DND-41 (cell line): Measurements from ENCODE around the gene ETV1.

ENCODE experiments used
- ATAC-seq: fragments of 200-7000 bp; cut with Tn5 transposase; 3 replicates; pipeline ENCODE4 v1.9.1; 2021; ENCODE audit warnings: low read depth; ENCODE audit not compliant: insufficient read depth
- DNase-seq: peaks from one replicate; pipeline ENCODE4 v3.0.0-alpha.2; 2020
- H2AFZ ChIP-seq: 2 replicates; pipeline ENCODE4 v1.6.0; 2012; ENCODE audit warnings: low read depth, low read length
- H3K27ac ChIP-seq: 2 replicates; pipeline ENCODE4 v1.5.1; 2012; ENCODE audit warnings: low read length, inconsistent platforms
- H3K27me3 ChIP-seq: fragments of 200-600 bp; sonication (generic); 2 replicates; pipeline ENCODE4 v1.6.0; 2012; ENCODE audit warnings: low read length, mild to moderate bottlenecking, inconsistent platforms; ENCODE audit not compliant: insufficient read depth, poor library complexity
- H3K36me3 ChIP-seq: 2 replicates; pipeline ENCODE4 v1.5.1; 2012; ENCODE audit warnings: low read length, inconsistent platforms; ENCODE audit not compliant: insufficient read depth
- H3K4me1 ChIP-seq: 2 replicates; pipeline ENCODE4 v1.5.1; 2012; ENCODE audit warnings: mild to moderate bottlenecking, low read length; ENCODE audit not compliant: insufficient read depth
- H3K4me2 ChIP-seq: 2 replicates; pipeline ENCODE4 v1.6.0; 2012; ENCODE audit warnings: mild to moderate bottlenecking, moderate library complexity, low read length, inconsistent platforms; ENCODE audit not compliant: insufficient read depth
- H3K4me3 ChIP-seq, 2 experiments: fragments of 200-600 bp in 1 of 2; shearing (Covaris generic) in 1 of 2; 2 replicates each; pipeline ENCODE4 v1.5.1; 2012 to 2016; ENCODE audit warnings: inconsistent platforms in 2 of 2, low read length in 2 of 2, mild to moderate bottlenecking in 2 of 2, low read depth in 1 of 2, moderate library complexity in 1 of 2
- H3K79me2 ChIP-seq: 2 replicates; pipeline ENCODE4 v1.6.0; 2012; ENCODE audit warnings: low read length, inconsistent platforms; ENCODE audit not compliant: insufficient read depth
- H3K9ac ChIP-seq: 2 replicates; pipeline ENCODE4 v1.6.0; 2012; ENCODE audit warnings: low read depth, mild to moderate bottlenecking, inconsistent platforms, low read length, moderate library complexity
- H3K9me3 ChIP-seq: 2 replicates; pipeline ENCODE4 v1.5.1; 2012; ENCODE audit warnings: low read length, moderate library complexity, mild to moderate bottlenecking, inconsistent platforms; ENCODE audit not compliant: insufficient read depth, severe bottlenecking
- H4K20me1 ChIP-seq: 2 replicates; pipeline ENCODE4 v1.6.0; 2012; ENCODE audit warnings: low read length; ENCODE audit not compliant: insufficient read depth
- CTCF ChIP-seq: IDR thresholded peaks from 2 replicates; pipeline ENCODE4 v1.5.1; 2012; ENCODE audit warnings: borderline replicate concordance, low read length, moderate library complexity, mild to moderate bottlenecking; ENCODE audit not compliant: poor library complexity, severe bottlenecking; ENCODE audit errors: extremely low read depth
- EZH2 ChIP-seq: IDR thresholded peaks from 3 replicates; pipeline ENCODE4 v1.6.1; 2012; ENCODE audit warnings: borderline replicate concordance, low read depth, mild to moderate bottlenecking, moderate library complexity, low read length, inconsistent platforms; ENCODE audit not compliant: severe bottlenecking

The ETV1 gene

GRCh38 chr7:13989126-13989948 is at the start of gene ETV1:
ETV1 (minus strand) TSS chr7:13989666; CDS start chr7:13989052, 614 bp downstream.
- no peaks in the 10 kb centered on the region for H3K79me2 ChIP-seq
- no peaks in the 10 kb centered on the region for H3K4me1 ChIP-seq
- H3K4me3 ChIP-seq = no peak within 1 kb of the TSS
- no peak within 1 kb of the TSS for H3K4me2 ChIP-seq
- H3K36me3 ChIP-seq = no peaks in the 10 kb centered on the region
- H4K20me1 ChIP-seq = no peaks in the 10 kb centered on the region
- DNase-seq (no peak), ATAC-seq (no peak)
- H3K9me3 ChIP-seq = peaks cover 3% of the 10 kb centered on the region
- no peak for TF ChIP-seq CTCF
- no peak for TF ChIP-seq EZH2
- H2AFZ ChIP-seq = no peak within 1 kb of the TSS
- H3K9ac ChIP-seq = no peak within 1 kb of the TSS
- no peaks in the 10 kb centered on the region for H3K27me3 ChIP-seq
- no peak within 1 kb of the TSS for H3K27ac ChIP-seq

- no peak for ATAC-seq
- Histone ChIP-seq H3K27me3 (no peaks in the 10 kb centered on the region), H4K20me1 (no peaks in the 10 kb centered on the region), H3K4me2 (no peak overlapping the region), H3K27ac (no peak overlapping the region), H3K36me3 (no peaks in the 10 kb centered on the region), H3K4me3 (no peak overlapping the region), H3K79me2 (no peaks in the 10 kb centered on the region), H3K4me1 (no peaks in the 10 kb centered on the region), H3K9me3 (no peaks in the 10 kb centered on the region), H3K9ac (no peak overlapping the region), H2AFZ (no peak overlapping the region)
- no peak for DNase-seq
- TF ChIP-seq CTCF = no peak
- TF ChIP-seq EZH2 = no peak
Observed at GRCh38 chr7:14024406-14024805, 34.9 kb upstream of the ETV1 start.

GRCh38 chr7:14023838-14024237 is 34.4 kb upstream of the ETV1 start:
- no peaks in the 10 kb centered on the region for H3K27me3 ChIP-seq
- no peak overlapping the region for H2AFZ ChIP-seq
- no peak for ATAC-seq
- no peak for DNase-seq
- H3K4me3 ChIP-seq = no peak overlapping the region
- H3K4me1 ChIP-seq = no peaks in the 10 kb centered on the region
- no peaks in the 10 kb centered on the region for H4K20me1 ChIP-seq
- H3K9ac ChIP-seq = no peak overlapping the region
- H3K36me3 ChIP-seq = no peaks in the 10 kb centered on the region
- TF ChIP-seq CTCF = no peak
- no peak for TF ChIP-seq EZH2
- H3K9me3 ChIP-seq = no peaks in the 10 kb centered on the region
- H3K79me2 ChIP-seq = no peaks in the 10 kb centered on the region
- no peak overlapping the region for H3K27ac ChIP-seq
- H3K4me2 ChIP-seq = no peak overlapping the region
